ENCODE results near the gene C16orf46. TPM values are rescaled to one million over a fixed set of nuclear protein-coding genes. Genes with fewer than 3 reads are reported as not detected.

The C16orf46 gene
- total and polyA plus RNA-seq, 2 of the 4 experiments (the other 2 are of a cell fraction), result 0.27 to 0.72 TPM

DNA sequence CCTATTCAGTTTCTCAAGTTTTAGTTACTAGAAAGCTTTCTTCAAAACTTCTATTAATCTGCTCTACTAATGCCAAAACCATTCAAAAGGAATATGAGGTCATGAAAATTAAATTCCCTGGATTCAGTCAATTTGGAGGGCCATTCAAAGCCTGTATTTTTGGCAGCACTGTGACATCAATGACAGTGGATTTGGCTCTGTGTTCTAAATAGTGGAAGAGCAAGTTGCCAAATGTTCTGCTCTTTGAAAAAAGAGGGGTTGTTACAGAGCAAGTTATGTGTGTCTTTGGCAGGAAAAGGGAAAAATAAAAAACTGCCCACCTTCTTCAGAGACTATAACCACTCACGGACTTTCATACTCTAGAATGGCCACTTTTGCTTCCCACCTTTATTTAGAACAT is 3.2 kb upstream of the C16orf46 start:
- Histone ChIP-seq H3K4me2 (ENCODE audit: low read depth, low read length) (no peak overlapping the region), H4K91ac (ENCODE audit: insufficient read depth, low read depth, low read length) (no peak overlapping the region), H3K36me3 (ENCODE audit: control insufficient read depth, insufficient read depth, low read length) (no peaks in the 10 kb centered on the region; the same call in 1 of the 2 replicates), H3K79me1 (ENCODE audit: low read depth in 1 of 2, low read length in 2 of 2) (0 out of 4 replicates have a peak, but pooled peaks cover 0 to 4% of the 10 kb centered on the region in 2 experiments), H3K23ac (ENCODE audit: low read depth, low read length) (no peak overlapping the region), H2AFZ (replicated peaks; ENCODE audit: low read length, poor library complexity) (no peak overlapping the region), H3K56ac (ENCODE audit: extremely low read depth, insufficient read depth, low read length) (no peak overlapping the region), H3K27me3 (ENCODE audit: control insufficient read depth, insufficient read depth, low read length) (no peaks in the 10 kb centered on the region), H3K14ac (replicated peaks; ENCODE audit: low read depth, low read length) (no peak overlapping the region), H2BK5ac (ENCODE audit: low read depth, low read length, poor library complexity, severe bottlenecking) (no peak overlapping the region), H2BK120ac (ENCODE audit: low read depth, low read length) (no peak overlapping the region), H3K9me1 (ENCODE audit: insufficient read depth, low read length) (0 out of 2 replicates have a peak, but pooled peaks cover 4% of the 10 kb centered on the region), H4K5ac (ENCODE audit: low read depth, low read length) (no peak overlapping the region), H3K4me1 (ENCODE audit: control insufficient read depth, insufficient read depth, low read length) (peaks cover 3% of the 10 kb centered on the region; the same call in 1 of the 2 replicates), H2BK20ac (ENCODE audit: low read depth, low read length) (no peak overlapping the region), H4K8ac (ENCODE audit: low read depth in 2 of 2, low read length in 2 of 2) (no peak overlapping the region), H3K18ac (ENCODE audit: low read depth, low read length) (no peak overlapping the region), H3K27ac (ENCODE audit: insufficient read depth, low read length) (no peak overlapping the region), H2BK15ac (ENCODE audit: low read depth, low read length) (no peak overlapping the region), H3K4ac (ENCODE audit: low read depth, low read length) (no peak overlapping the region), H2AK5ac (ENCODE audit: low read depth, low read length) (no peak overlapping the region), H3K9ac (ENCODE audit: low read depth, low read length) (no peak overlapping the region), H4K20me1 (ENCODE audit: insufficient read depth, low read length) (no peaks in the 10 kb centered on the region; the same call in 1 of the 2 replicates), H3K9me3 (ENCODE audit: control insufficient read depth, insufficient read depth, low read length) (no peaks in the 10 kb centered on the region), H2AK9ac (replicated peaks; ENCODE audit: low read depth, low read length, poor library complexity) (no peak overlapping the region), H3K4me3 (ENCODE audit: insufficient read depth, low read depth, low read length) (no peak overlapping the region)
- BruUV-seq (replicated peaks), result no TSS peak
- POLR2A ChIA-PET (ENCODE audit: unreplicated experiment), result no interaction called here
- DNase-seq (no peak), ATAC-seq (ENCODE audit: low read depth) (no peak)
- intact Hi-C loops (cut with micrococcal nuclease) (no loop called here), dilution Hi-C loops (cut with HindIII; ENCODE audit: low sequenced_read_pairs, unreplicated experiment) (no loop called here), in situ Hi-C loops (cut with MboI; ENCODE audit: low sequenced_read_pairs) (no loop called here)
- CTCF ChIA-PET, result no interaction called here
- TF ChIP-seq NFE2L2 (IDR thresholded peaks at IDR 0.05; ENCODE audit: low read depth, low read length), result no peak
- no CpG with 5 or more reads among the region's 1 CpG for WGBS, 2 experiments (ENCODE audit: extremely low coverage in 2 of 2, insufficient read length in 1 of 2)
